Measurements from ENCODE around the gene SPOCK1. TPM values are rescaled to one million over a fixed set of nuclear protein-coding genes. Genes with fewer than 3 reads are reported as not detected.

SPOCK1 gene
- polyA plus RNA-seq, 3 donors, result 1.8 to 5.7 (median 2.1) TPM

DNA sequence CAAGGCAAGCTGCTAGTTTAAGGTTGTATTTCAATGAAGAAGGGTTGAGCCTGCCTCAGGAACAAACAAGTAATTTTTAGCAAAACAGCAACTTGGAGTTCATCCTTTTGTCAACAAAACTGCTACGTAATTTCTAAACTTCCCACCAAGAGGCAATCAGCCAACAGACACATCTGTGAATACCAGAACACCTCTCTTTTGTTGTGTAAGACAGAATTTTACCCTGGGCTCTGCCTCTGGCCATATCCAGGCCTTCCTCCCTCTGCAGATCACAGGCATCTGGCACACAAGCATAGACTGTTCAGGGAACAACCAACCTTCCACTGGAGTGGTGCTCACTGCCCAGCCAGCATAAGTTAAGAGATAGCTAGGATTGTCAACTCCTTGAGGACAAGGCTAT, 409.0 kb downstream of the SPOCK1 start:
- Histone ChIP-seq H3K27ac (ENCODE audit: low read depth in 1 of 2, low read length in 2 of 2) (no peak overlapping the region), H3K27me3 (ENCODE audit: control insufficient read depth in 2 of 2, insufficient read depth in 2 of 2, low read length in 2 of 2) (no peaks in the 10 kb centered on the region), H3K36me3 (replicated peaks in 1 of 2; ENCODE audit: control insufficient read depth in 1 of 2, insufficient read depth in 2 of 2, low read length in 2 of 2) (no peaks in the 10 kb centered on the region), H3K79me2 (ENCODE audit: insufficient read depth, low read length) (no peaks in the 10 kb centered on the region), H3K4me2 (replicated peaks; ENCODE audit: extremely low read depth, low read length, poor library complexity, severe bottlenecking) (no peak overlapping the region), H3K4me1 (ENCODE audit: control insufficient read depth in 1 of 2, insufficient read depth in 2 of 2, low read length in 2 of 2) (no peaks in the 10 kb centered on the region), H3K4me3 (replicated peaks in 1 of 3; ENCODE audit: low read depth in 2 of 3, low read length in 3 of 3) (no peak overlapping the region), H3K9ac (ENCODE audit: insufficient read depth, low read length, poor library complexity, severe bottlenecking) (no peak overlapping the region), H3K9me3 (replicated peaks in 1 of 2; ENCODE audit: control insufficient read depth in 1 of 2, insufficient read depth in 1 of 2, low read length in 2 of 2) (no peaks in the 10 kb centered on the region), H2AFZ (ENCODE audit: insufficient read depth, low read depth, low read length, poor library complexity, severe bottlenecking) (no peak overlapping the region), H4K20me1 (ENCODE audit: insufficient read depth, low read length) (no peaks in the 10 kb centered on the region)
- peaks cover 2 to 3% (median 2%) of the 10 kb centered on the region in 3 donors for H3K27me3 Mint-ChIP-seq (ENCODE audit: low read depth in 3 of 3)
- TF ChIP-seq CTCF (IDR thresholded peaks at IDR 0.05), result no peak
- WGBS (ENCODE audit: insufficient coverage), result 86% methylated on average over 1 of the region's 1 CpG
- no peak overlapping the region for H3K4me3 Mint-ChIP-seq
- H3K9me3 Mint-ChIP-seq, result peaks cover 0 to 3% (median 0%) of the 10 kb centered on the region in 7 donors
- intact Hi-C loops (cut with micrococcal nuclease), result no loop called here
- no peaks in the 10 kb centered on the region for H3K36me3 Mint-ChIP-seq
- peaks cover 3% of the 10 kb centered on the region for H3K4me1 Mint-ChIP-seq
- H3K27ac Mint-ChIP-seq, result no peak overlapping the region
- DNase-seq, result no peak

DNA sequence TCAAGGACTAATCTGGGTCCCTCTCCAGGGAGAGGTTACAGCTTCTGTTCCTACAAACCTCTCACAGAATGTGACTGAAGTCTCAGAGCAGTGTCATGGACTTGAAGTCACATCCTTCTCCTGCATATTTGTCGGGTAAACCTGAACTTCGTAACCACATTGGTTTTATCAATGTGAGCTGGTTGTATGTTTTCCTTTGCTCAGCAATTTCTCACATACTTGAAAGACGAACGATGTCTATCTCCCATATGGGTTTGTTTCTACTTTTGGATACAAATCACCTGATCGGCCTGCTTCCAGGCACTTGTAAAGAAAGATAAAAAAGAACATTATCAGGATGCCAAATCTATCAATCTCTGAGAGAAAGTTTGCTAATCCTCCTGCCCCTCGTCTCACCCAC, 411.0 kb downstream of the SPOCK1 start:
- Histone ChIP-seq H3K9ac (ENCODE audit: insufficient read depth, low read length, poor library complexity, severe bottlenecking) (no peak overlapping the region), H3K4me1 (ENCODE audit: control insufficient read depth in 1 of 2, insufficient read depth in 2 of 2, low read length in 2 of 2) (no peaks in the 10 kb centered on the region), H3K79me2 (ENCODE audit: insufficient read depth, low read length) (no peaks in the 10 kb centered on the region), H3K9me3 (replicated peaks in 1 of 2; ENCODE audit: control insufficient read depth in 1 of 2, insufficient read depth in 1 of 2, low read length in 2 of 2) (no peaks in the 10 kb centered on the region), H4K20me1 (ENCODE audit: insufficient read depth, low read length) (no peaks in the 10 kb centered on the region), H3K4me3 (replicated peaks in 1 of 3; ENCODE audit: low read depth in 2 of 3, low read length in 3 of 3) (no peak overlapping the region), H3K4me2 (replicated peaks; ENCODE audit: extremely low read depth, low read length, poor library complexity, severe bottlenecking) (no peak overlapping the region), H3K27ac (ENCODE audit: low read depth in 1 of 2, low read length in 2 of 2) (no peak overlapping the region), H2AFZ (ENCODE audit: insufficient read depth, low read depth, low read length, poor library complexity, severe bottlenecking) (no peak overlapping the region), H3K27me3 (ENCODE audit: control insufficient read depth in 2 of 2, insufficient read depth in 2 of 2, low read length in 2 of 2) (no peaks in the 10 kb centered on the region), H3K36me3 (replicated peaks in 1 of 2; ENCODE audit: control insufficient read depth in 1 of 2, insufficient read depth in 2 of 2, low read length in 2 of 2) (no peaks in the 10 kb centered on the region)
- Mint-ChIP-seq H3K36me3 (no peaks in the 10 kb centered on the region), H3K4me1 (peaks cover 3% of the 10 kb centered on the region), H3K4me3 (no peak overlapping the region), H3K27ac (no peak overlapping the region), H3K9me3 (peaks cover 0 to 3% (median 0%) of the 10 kb centered on the region in 7 donors), H3K27me3 (ENCODE audit: low read depth in 3 of 3) (peaks cover 2 to 6% (median 3%) of the 10 kb centered on the region in 3 donors)
- WGBS (ENCODE audit: insufficient coverage), result no CpG with 5 or more reads among the region's 6 CpGs
- DNase-seq, result no peak
- no peak for TF ChIP-seq CTCF (IDR thresholded peaks at IDR 0.05)
- intact Hi-C loops (cut with micrococcal nuclease), result no loop called here
